ENCODE measurements around the gene MRGPRG. TPM values are rescaled to one million over a fixed set of nuclear protein-coding genes. Genes with fewer than 3 reads are reported as not detected.

MRGPRG gene
- total RNA-seq, 1 donor from 2014 or later: not detected

DNA sequence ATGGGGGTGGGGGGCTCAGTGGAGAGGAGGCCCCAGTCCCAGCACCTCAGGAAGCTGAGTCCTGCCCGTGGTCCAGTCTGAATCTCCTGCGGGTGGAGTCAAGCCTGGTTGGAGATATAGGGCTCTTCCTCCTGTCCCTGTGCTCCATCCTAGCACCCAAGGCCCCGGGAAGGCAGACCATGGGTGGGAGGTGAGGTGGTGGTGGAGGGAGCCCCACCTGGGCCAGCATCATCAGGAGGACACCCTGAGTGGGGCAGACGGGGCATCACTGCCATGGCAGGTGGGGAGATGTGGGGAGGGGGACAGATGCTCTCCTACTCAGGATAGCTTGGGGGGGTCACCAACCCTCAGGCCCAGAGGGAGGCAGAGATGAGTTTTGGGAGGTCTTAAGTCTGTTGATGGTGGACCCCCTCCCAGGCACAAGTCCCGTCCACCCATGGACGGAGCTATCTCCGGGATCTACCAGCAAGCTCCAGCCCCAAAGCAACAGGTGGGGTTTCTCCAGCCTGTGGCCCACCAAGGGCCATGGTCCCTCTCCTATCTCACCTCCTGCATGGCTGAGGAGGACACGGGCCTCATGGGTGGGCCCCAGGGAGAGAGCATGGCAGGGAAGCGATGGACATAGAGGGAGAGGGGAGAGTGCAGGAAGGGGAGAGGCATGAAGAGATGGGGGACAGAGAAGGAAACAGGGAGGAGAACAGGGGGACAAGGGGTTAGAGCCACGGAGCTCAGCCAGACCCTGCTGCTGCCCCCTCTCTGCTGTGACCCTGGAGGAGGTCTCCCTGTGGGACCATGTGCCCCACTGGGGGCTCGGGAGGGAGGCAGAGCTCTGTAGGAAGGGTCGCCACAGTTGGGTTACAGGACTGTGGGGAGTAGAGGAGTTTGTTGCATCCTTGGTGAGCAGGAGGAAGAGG, 12.3 kb upstream of the MRGPRG start:
- no peaks in the 10 kb centered on the region for H3K4me1 Mint-ChIP-seq
- H3K27me3 Mint-ChIP-seq (ENCODE audit: low read depth): peaks cover 35% of the 10 kb centered on the region
- no peaks in the 10 kb centered on the region for H3K36me3 Mint-ChIP-seq
- H3K4me3 Mint-ChIP-seq: no peak overlapping the region
- TF ChIP-seq, protein P1, sequence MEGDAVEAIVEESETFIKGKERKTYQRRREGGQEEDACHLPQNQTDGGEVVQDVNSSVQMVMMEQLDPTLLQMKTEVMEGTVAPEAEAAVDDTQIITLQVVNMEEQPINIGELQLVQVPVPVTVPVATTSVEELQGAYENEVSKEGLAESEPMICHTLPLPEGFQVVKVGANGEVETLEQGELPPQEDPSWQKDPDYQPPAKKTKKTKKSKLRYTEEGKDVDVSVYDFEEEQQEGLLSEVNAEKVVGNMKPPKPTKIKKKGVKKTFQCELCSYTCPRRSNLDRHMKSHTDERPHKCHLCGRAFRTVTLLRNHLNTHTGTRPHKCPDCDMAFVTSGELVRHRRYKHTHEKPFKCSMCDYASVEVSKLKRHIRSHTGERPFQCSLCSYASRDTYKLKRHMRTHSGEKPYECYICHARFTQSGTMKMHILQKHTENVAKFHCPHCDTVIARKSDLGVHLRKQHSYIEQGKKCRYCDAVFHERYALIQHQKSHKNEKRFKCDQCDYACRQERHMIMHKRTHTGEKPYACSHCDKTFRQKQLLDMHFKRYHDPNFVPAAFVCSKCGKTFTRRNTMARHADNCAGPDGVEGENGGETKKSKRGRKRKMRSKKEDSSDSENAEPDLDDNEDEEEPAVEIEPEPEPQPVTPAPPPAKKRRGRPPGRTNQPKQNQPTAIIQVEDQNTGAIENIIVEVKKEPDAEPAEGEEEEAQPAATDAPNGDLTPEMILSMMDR (IDR thresholded peaks at IDR 0.05; ENCODE audit: unreplicated experiment): no peak
- DNase-seq (ENCODE audit: low spot score in 2 of 2, unreplicated experiment in 2 of 2): no peak
- no peaks in the 10 kb centered on the region for H3K9me3 Mint-ChIP-seq
- H3K27ac Mint-ChIP-seq: no peak overlapping the region

DNA sequence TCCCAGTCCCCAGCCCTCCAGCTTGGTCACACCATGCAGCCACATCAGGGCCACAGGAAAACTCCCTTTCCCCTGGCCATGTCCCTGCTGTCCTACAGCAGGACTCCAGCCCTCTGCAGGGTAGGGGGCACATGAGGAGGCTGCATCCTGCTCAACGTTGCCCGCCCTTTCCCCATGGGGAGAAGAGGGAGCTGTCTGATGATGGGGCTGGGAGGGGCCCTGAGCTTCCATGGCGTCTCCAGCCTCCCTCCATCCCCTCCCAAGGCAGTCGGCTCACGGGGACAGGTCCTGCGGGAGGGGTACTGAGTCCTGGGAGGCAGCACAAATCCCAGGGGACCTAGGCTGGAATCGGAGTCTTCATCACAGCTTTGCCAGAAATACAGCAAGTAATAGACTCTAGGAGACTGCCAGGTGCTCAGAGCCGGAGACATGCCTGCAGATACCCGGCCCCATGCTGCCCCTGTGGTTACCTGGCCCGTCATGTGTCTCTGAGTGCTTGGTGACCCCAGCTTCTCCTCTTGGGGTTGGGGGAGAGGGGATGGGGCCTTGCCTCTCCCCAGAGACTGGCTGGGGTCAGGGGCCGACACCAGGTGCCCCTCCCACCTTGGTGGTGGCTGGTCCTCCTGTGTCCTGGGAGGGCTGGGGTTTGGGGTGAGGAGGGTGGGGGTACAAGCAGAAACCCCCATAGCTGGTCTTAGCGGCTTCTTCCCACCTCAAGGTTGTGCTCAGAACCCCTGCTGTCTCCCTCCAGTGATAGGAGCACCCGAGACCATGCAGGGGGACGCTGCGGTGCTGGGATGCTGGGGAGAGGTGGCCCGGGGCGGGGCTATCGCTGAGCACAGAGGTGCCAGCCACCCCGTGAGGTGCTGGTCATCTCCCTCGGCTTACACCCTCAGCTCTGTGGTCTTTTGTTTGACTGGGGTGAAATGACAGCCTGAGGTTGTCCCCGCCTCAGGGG, 11.3 kb upstream of the MRGPRG start:
- TF ChIP-seq, protein P1 (IDR thresholded peaks at IDR 0.05; ENCODE audit: unreplicated experiment): no peak
- Mint-ChIP-seq H3K36me3 (no peaks in the 10 kb centered on the region), H3K4me1 (no peaks in the 10 kb centered on the region), H3K4me3 (no peak overlapping the region), H3K9me3 (no peaks in the 10 kb centered on the region), H3K27ac (no peak overlapping the region), H3K27me3 (ENCODE audit: low read depth) (peaks cover 29% of the 10 kb centered on the region)
- DNase-seq (ENCODE audit: low spot score in 2 of 2, unreplicated experiment in 2 of 2): no peak

DNA sequence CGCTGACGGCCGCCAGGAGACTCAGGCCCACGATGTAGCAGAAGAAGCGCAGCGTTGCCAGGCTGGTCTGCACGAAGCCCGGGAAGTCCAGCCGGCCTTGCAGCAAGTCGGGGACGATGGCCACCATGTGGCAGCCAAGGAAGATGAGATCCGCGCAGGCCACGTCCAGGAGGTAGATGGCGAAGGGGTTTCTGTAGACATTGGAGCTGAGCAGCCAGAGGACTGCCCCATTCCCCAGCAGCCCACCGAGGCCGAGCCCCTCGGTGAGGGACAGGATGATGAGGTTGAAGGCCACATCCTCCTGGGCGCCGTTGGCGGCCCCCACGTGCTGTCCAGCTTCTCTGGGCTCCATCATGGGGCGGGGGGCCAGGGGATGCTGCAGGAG, 9.8 kb upstream of the MRGPRG start:
- H3K36me3 Mint-ChIP-seq: no peaks in the 10 kb centered on the region
- TF ChIP-seq, protein P1 (IDR thresholded peaks at IDR 0.05; ENCODE audit: unreplicated experiment): no peak
- DNase-seq (ENCODE audit: low spot score in 2 of 2, unreplicated experiment in 2 of 2): no peak
- no peaks in the 10 kb centered on the region for H3K4me1 Mint-ChIP-seq
- peaks cover 33% of the 10 kb centered on the region for H3K27me3 Mint-ChIP-seq (ENCODE audit: low read depth)
- H3K4me3 Mint-ChIP-seq: no peak overlapping the region
- no peaks in the 10 kb centered on the region for H3K9me3 Mint-ChIP-seq
- H3K27ac Mint-ChIP-seq: no peak overlapping the region

DNA sequence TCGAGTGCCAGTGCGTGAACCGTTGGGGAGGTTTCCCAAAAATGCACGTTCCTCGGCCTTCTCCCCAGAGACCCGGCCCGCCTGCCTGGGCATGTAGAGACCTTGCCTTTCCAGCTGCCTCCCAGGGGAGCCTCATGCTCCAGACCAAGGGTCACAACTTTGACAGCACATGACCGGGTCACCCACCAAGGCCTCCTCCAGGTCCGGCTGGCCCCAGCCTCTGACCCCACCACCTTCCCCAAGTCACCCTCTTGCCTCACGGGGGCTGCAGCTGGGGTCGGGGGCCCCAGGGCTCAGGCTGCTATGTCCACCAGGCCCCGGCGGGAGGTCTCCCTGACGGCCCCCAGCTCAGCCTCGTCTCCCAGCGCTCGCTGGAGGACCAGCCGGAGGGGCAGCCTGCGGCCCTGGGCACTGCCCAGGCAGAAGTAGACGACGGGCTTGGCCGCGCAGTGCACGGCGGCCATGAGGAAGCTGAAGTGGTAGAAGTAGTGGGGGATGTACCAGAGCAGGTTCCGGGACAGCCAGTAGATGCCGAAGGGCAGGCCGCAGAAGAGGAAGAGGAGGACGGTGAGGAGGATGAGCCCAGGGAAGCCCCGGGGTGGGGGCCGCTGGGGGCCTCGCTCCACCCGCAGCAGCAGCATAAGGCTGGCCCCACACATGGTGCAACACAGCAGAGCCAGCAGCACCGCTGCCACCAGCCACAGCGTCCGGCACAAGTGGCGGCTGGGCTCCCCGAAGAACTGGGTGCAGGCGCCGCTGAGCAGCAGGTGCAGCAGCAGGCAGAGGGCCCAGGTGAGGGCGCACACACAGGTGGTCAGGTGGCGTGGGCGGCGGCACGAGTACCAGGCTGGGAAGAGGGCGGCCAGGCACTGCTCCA, 9.2 kb upstream of the MRGPRG start:
- Mint-ChIP-seq H3K36me3 (no peaks in the 10 kb centered on the region), H3K4me3 (no peak overlapping the region), H3K27ac (no peak overlapping the region), H3K9me3 (no peaks in the 10 kb centered on the region), H3K4me1 (no peaks in the 10 kb centered on the region), H3K27me3 (ENCODE audit: low read depth) (peaks cover 34% of the 10 kb centered on the region)
- no peak for DNase-seq (ENCODE audit: low spot score in 2 of 2, unreplicated experiment in 2 of 2)
- TF ChIP-seq, protein P1 (IDR thresholded peaks at IDR 0.05; ENCODE audit: unreplicated experiment): no peak
